ENCODE measurements around the gene PXDN.

GRCh38 chr2:1601067-1601412 is 143.3 kb downstream of the PXDN start:
- TF ChIP-seq MXI1 (IDR thresholded peaks at IDR 0.05; ENCODE audit: borderline replicate concordance, low read depth, low read length): no peak
- no peak for TF ChIP-seq RCOR1 (IDR thresholded peaks at IDR 0.05; ENCODE audit: insufficient replicate concordance, low read length)
- TF ChIP-seq SMC3 (IDR thresholded peaks at IDR 0.05; ENCODE audit: low read depth, low read length): no peak
- TF ChIP-seq, protein P1, sequence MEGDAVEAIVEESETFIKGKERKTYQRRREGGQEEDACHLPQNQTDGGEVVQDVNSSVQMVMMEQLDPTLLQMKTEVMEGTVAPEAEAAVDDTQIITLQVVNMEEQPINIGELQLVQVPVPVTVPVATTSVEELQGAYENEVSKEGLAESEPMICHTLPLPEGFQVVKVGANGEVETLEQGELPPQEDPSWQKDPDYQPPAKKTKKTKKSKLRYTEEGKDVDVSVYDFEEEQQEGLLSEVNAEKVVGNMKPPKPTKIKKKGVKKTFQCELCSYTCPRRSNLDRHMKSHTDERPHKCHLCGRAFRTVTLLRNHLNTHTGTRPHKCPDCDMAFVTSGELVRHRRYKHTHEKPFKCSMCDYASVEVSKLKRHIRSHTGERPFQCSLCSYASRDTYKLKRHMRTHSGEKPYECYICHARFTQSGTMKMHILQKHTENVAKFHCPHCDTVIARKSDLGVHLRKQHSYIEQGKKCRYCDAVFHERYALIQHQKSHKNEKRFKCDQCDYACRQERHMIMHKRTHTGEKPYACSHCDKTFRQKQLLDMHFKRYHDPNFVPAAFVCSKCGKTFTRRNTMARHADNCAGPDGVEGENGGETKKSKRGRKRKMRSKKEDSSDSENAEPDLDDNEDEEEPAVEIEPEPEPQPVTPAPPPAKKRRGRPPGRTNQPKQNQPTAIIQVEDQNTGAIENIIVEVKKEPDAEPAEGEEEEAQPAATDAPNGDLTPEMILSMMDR (conservative IDR thresholded peaks at IDR 0.05; ENCODE audit: low read depth, low read length): no peak
- TF ChIP-seq POLR2A (IDR thresholded peaks at IDR 0.05; ENCODE audit: low read depth, low read length): no peak
- TF ChIP-seq RFX5 (IDR thresholded peaks at IDR 0.05; ENCODE audit: low read depth, low read length): no peak
